ENCODE results near the gene XRN1. TPM values are rescaled to one million over a fixed set of nuclear protein-coding genes. Genes with fewer than 3 reads are reported as not detected.

XRN1 gene
- total and polyA plus RNA-seq, 10 of the 15 experiments (the other 5 are each of a cell fraction or from before 2014, with no cell fraction given) = 1.7 to 38.8 (median 15.5) TPM

DNA sequence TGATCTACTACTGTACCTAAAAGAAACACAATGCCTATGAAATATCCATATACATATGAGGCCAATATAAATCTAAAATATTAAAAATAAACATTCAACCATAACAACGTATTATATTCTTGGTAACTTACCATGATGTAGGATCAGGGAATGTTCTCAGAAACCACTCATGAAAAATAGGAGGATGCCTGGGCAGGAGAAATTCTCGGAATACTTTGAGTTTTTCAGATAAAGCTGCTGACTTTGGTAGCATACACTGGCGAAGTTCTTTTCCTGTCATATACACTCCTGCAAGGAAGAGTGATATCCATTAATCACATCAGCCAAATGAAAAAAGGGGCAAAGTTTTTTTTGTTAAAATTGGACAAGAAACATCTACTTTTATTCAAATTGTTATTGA is 11.3 kb upstream of the XRN1 start:
- in situ Hi-C loops (cut with MboI) = no loop called here
- SMC1A ChIA-PET (ENCODE audit: uncharacterized antibody, unreplicated experiment) = no interaction called here
- Histone ChIP-seq H4K20me1 (ENCODE audit: control insufficient read depth, insufficient read depth) (no peaks in the 10 kb centered on the region), H3K9me3 (replicated peaks; ENCODE audit: control insufficient read depth, insufficient read depth, low read length) (no peaks in the 10 kb centered on the region), H3K79me2 (ENCODE audit: control insufficient read depth, insufficient read depth, low read length) (no peaks in the 10 kb centered on the region), H3K4me2 (ENCODE audit: control insufficient read depth, insufficient read depth) (no peak overlapping the region), H3K4me3 (no peak overlapping the region), H3K27me3 (replicated peaks in 1 of 2; ENCODE audit: control insufficient read depth in 2 of 2, insufficient read depth in 2 of 2, low read length in 1 of 2) (no peaks in the 10 kb centered on the region), H3K36me3 (ENCODE audit: control insufficient read depth in 2 of 2, insufficient read depth in 2 of 2, low read length in 1 of 2) (no peaks in the 10 kb centered on the region; a peak in 1 of 4 replicates), H2AFZ (ENCODE audit: control insufficient read depth, low read depth, low read length) (no peak overlapping the region), H3K27ac (ENCODE audit: control insufficient read depth, insufficient read depth) (no peak overlapping the region), H3K9ac (ENCODE audit: control insufficient read depth, insufficient read depth, low read length) (no peak overlapping the region), H3K4me1 (ENCODE audit: control insufficient read depth, insufficient read depth, low read length) (no peaks in the 10 kb centered on the region)
- FAIRE-seq = no peak
- CTCF ChIA-PET = no interaction called here
- ATAC-seq = no peak
- WGBS (ENCODE audit: insufficient coverage, insufficient replicate concordance, low lambda C conversion rate, missing lambda C conversion rate) = 77% methylated on average over 3 of the region's 3 CpGs
- DNase-seq (ENCODE audit: low read depth, low spot score) = no peak
- RAD21 ChIA-PET (ENCODE audit: unreplicated experiment) = no interaction called here
- POLR2A ChIA-PET = no interaction called here
- no TSS peak for BruUV-seq (replicated peaks)
- intact Hi-C loops (cut with micrococcal nuclease; ENCODE audit: unreplicated experiment) = no loop called here
- TF ChIP-seq, protein P1, sequence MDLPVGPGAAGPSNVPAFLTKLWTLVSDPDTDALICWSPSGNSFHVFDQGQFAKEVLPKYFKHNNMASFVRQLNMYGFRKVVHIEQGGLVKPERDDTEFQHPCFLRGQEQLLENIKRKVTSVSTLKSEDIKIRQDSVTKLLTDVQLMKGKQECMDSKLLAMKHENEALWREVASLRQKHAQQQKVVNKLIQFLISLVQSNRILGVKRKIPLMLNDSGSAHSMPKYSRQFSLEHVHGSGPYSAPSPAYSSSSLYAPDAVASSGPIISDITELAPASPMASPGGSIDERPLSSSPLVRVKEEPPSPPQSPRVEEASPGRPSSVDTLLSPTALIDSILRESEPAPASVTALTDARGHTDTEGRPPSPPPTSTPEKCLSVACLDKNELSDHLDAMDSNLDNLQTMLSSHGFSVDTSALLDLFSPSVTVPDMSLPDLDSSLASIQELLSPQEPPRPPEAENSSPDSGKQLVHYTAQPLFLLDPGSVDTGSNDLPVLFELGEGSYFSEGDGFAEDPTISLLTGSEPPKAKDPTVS (IDR thresholded peaks at IDR 0.05; ENCODE audit: low read depth, low read length) = no peak
- TF ChIP-seq, protein P2, sequence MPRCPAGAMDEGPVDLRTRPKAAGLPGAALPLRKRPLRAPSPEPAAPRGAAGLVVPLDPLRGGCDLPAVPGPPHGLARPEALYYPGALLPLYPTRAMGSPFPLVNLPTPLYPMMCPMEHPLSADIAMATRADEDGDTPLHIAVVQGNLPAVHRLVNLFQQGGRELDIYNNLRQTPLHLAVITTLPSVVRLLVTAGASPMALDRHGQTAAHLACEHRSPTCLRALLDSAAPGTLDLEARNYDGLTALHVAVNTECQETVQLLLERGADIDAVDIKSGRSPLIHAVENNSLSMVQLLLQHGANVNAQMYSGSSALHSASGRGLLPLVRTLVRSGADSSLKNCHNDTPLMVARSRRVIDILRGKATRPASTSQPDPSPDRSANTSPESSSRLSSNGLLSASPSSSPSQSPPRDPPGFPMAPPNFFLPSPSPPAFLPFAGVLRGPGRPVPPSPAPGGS (IDR thresholded peaks at IDR 0.05; ENCODE audit: borderline replicate concordance, insufficient read depth, low read depth, low read length, poor library complexity, severe bottlenecking) = no peak
- TF ChIP-seq RB1 (IDR thresholded peaks at IDR 0.05; ENCODE audit: borderline replicate concordance) (no peak), CHD1 (IDR thresholded peaks at IDR 0.05; ENCODE audit: low read depth, low read length) (no peak)
